H1 (cell line): Measurements from ENCODE around the gene SLC25A48. TPM values are rescaled to one million over a fixed set of nuclear protein-coding genes. Genes with fewer than 3 reads are reported as not detected.

ENCODE experiments used
- CTCF ChIA-PET: fragments of 300-600 bp; sonication (Branson Sonifier 250); formaldehyde crosslinking; loops from one replicate; lab custom pipeline; 2021; ENCODE audit not compliant: partially characterized antibody; lab: Charles Lee
- POLR2A ChIA-PET: fragments of 300-600 bp; sonication (Branson Sonifier 250); formaldehyde crosslinking; loops from one replicate; lab custom pipeline; 2021; ENCODE audit warnings: inconsistent platforms; ENCODE audit not compliant: partially characterized antibody; lab: Charles Lee
- DNase-seq, 2 experiments: peaks; one replicate each; pipeline versions ENCODE4 v3.0.0 to v3.0.0-alpha.2; 2010 to 2022; ENCODE audit warnings: low spot score in 2 of 2, low read depth in 1 of 2, mixed read lengths in 1 of 2
- FAIRE-seq: peaks from 2 replicates; lab custom pipeline; 2011; peaks lifted over from hg19 to GRCh38; lab: Jason Lieb, UNC
- H2AFZ ChIP-seq: 2 replicates; pipeline ENCODE4 v1.8.1; 2012; ENCODE audit warnings: low read length, inconsistent platforms
- H2AK5ac ChIP-seq: 2 replicates; pipeline ENCODE4 v1.6.1; 2013; ENCODE audit warnings: low read depth, low read length
- H2BK120ac ChIP-seq: replicated peaks from 2 replicates; pipeline ENCODE3; 2013; ENCODE audit warnings: low read depth, low read length, inconsistent platforms
- H2BK12ac ChIP-seq: 2 replicates; pipeline ENCODE4 v1.6.1; 2013; ENCODE audit warnings: low read depth, low read length
- H2BK15ac ChIP-seq: 2 replicates; pipeline ENCODE4 v1.6.1; 2013; ENCODE audit warnings: low read length
- H2BK20ac ChIP-seq: 2 replicates; pipeline ENCODE4 v1.6.1; 2013; ENCODE audit warnings: low read length
- H2BK5ac ChIP-seq: 2 replicates; pipeline ENCODE4 v1.6.1; 2013; ENCODE audit warnings: low read depth, low read length
- H3K14ac ChIP-seq: 2 replicates; pipeline ENCODE4 v1.6.1; 2013; ENCODE audit warnings: inconsistent platforms; ENCODE audit not compliant: insufficient read length
- H3K18ac ChIP-seq: 2 replicates; pipeline ENCODE4 v1.6.1; 2013; ENCODE audit warnings: low read length; ENCODE audit errors: extremely low read depth
- H3K23ac ChIP-seq: 2 replicates; pipeline ENCODE4 v1.6.1; 2013; ENCODE audit warnings: inconsistent platforms; ENCODE audit not compliant: insufficient read length
- H3K23me2 ChIP-seq: 2 replicates; pipeline ENCODE4 v1.6.1; 2013; ENCODE audit warnings: low read depth, low read length
- H3K27ac ChIP-seq: 2 replicates; pipeline ENCODE4 v1.6.1; 2011; ENCODE audit warnings: low read depth, low read length, inconsistent platforms
- H3K27me3 ChIP-seq, 4 experiments: replicated peaks in 1 of 4; 1 replicate in 1 of 4; 2 replicates in 3 of 4; pipeline versions ENCODE4 v1.6.1 to v1.8.1; 2011 to 2013; ENCODE audit warnings: low read length in 3 of 4, mild to moderate bottlenecking in 3 of 4, inconsistent platforms in 2 of 4, mixed read lengths in 2 of 4, moderate library complexity in 1 of 4; ENCODE audit not compliant: control insufficient read depth in 3 of 4, insufficient read depth in 3 of 4; ENCODE audit errors: extremely low read depth in 1 of 4
- H3K36me3 ChIP-seq, 4 experiments: 2 replicates each; pipeline versions ENCODE4 v1.6.1 to v1.8.1; 2011 to 2013; ENCODE audit warnings: mild to moderate bottlenecking in 4 of 4, low read length in 3 of 4, moderate library complexity in 2 of 4, control low read depth in 1 of 4, inconsistent platforms in 1 of 4; ENCODE audit not compliant: insufficient read depth in 4 of 4, control insufficient read depth in 2 of 4
- H3K4ac ChIP-seq: replicated peaks from 2 replicates; pipeline ENCODE3; 2013; ENCODE audit warnings: low read length, low read depth, mixed read lengths, inconsistent platforms; ENCODE audit not compliant: insufficient read length
- H3K4me1 ChIP-seq, 4 experiments: replicated peaks in 1 of 4; 1 replicate in 1 of 4; 2 replicates in 3 of 4; pipeline versions ENCODE4 v1.6.1 to v1.8.1; 2011 to 2013; ENCODE audit warnings: low read length in 3 of 4, inconsistent platforms in 2 of 4, mixed read lengths in 1 of 4; ENCODE audit not compliant: insufficient read depth in 4 of 4, control insufficient read depth in 3 of 4
- H3K4me2 ChIP-seq, 2 experiments: 2 replicates each; pipeline versions ENCODE4 v1.6.1 to v1.8.1; 2011 to 2013; ENCODE audit warnings: low read depth in 2 of 2, low read length in 2 of 2, control low read depth in 1 of 2, inconsistent platforms in 1 of 2, mild to moderate bottlenecking in 1 of 2; ENCODE audit not compliant: insufficient read depth in 1 of 2
- H3K4me3 ChIP-seq, 4 experiments: fragments of 200-600, 300-600 bp in 1 of 4; sonication (generic), shearing (Covaris generic), sonication (Bioruptor Twin) in 1 of 4; 2 replicates each; pipeline versions ENCODE4 v1.5.1 to v1.8.1; 2011 to 2016; ENCODE audit warnings: low read length in 4 of 4, low read depth in 3 of 4, control low read depth in 2 of 4, inconsistent platforms in 2 of 4, mild to moderate bottlenecking in 2 of 4, mixed read lengths in 1 of 4, moderate library complexity in 1 of 4; ENCODE audit not compliant: insufficient read depth in 2 of 4; ENCODE audit errors: extremely low read depth in 1 of 4
- H3K56ac ChIP-seq: replicated peaks from 2 replicates; pipeline ENCODE3; 2013; ENCODE audit warnings: low read depth, mild to moderate bottlenecking, mixed read lengths, low read length, inconsistent platforms; ENCODE audit not compliant: insufficient read length
- H3K79me1 ChIP-seq: 2 replicates; pipeline ENCODE4 v1.6.1; 2013; ENCODE audit warnings: low read depth, low read length, control low read depth
- H3K79me2 ChIP-seq, 2 experiments: 2 replicates each; pipeline versions ENCODE4 v1.6.1 to v1.8.1; 2012 to 2013; ENCODE audit warnings: low read length in 2 of 2, mild to moderate bottlenecking in 2 of 2, inconsistent platforms in 1 of 2; ENCODE audit not compliant: insufficient read depth in 2 of 2, control insufficient read depth in 1 of 2
- H3K9ac ChIP-seq, 4 experiments: replicated peaks in 1 of 4; 1 replicate in 1 of 4; 2 replicates in 3 of 4; pipeline versions ENCODE4 v1.6.1 to v1.8.1; 2011 to 2013; ENCODE audit warnings: low read depth in 3 of 4, low read length in 3 of 4, control low read depth in 2 of 4, mild to moderate bottlenecking in 2 of 4, moderate library complexity in 2 of 4, inconsistent platforms in 1 of 4; ENCODE audit errors: extremely low read depth in 1 of 4
- H3K9me3 ChIP-seq, 2 experiments: 2 replicates each; pipeline versions ENCODE4 v1.6.1 to v1.8.1; 2012 to 2013; ENCODE audit warnings: mild to moderate bottlenecking in 2 of 2, moderate library complexity in 2 of 2, control low read depth in 1 of 2, inconsistent platforms in 1 of 2, low read depth in 1 of 2, low read length in 1 of 2, mixed read lengths in 1 of 2; ENCODE audit not compliant: insufficient read depth in 2 of 2
- H4K20me1 ChIP-seq, 2 experiments: replicated peaks in 1 of 2; 2 replicates each; pipeline versions ENCODE3 to v1.8.1; 2011 to 2013; ENCODE audit warnings: inconsistent platforms in 2 of 2, low read length in 2 of 2, mild to moderate bottlenecking in 1 of 2; ENCODE audit not compliant: insufficient read depth in 2 of 2, control insufficient read depth in 1 of 2
- H4K5ac ChIP-seq: 2 replicates; pipeline ENCODE4 v1.6.1; 2013; ENCODE audit warnings: low read length, low read depth, mixed read lengths, inconsistent platforms; ENCODE audit not compliant: insufficient read length
- H4K8ac ChIP-seq: 2 replicates; pipeline ENCODE4 v1.8.0; 2013; ENCODE audit warnings: mild to moderate bottlenecking, moderate library complexity, low read length, inconsistent platforms; ENCODE audit not compliant: insufficient read depth; ENCODE audit errors: extremely low read depth
- H4K91ac ChIP-seq: replicated peaks from 2 replicates; pipeline ENCODE3; 2013; ENCODE audit warnings: low read length, mixed read lengths, inconsistent platforms; ENCODE audit not compliant: insufficient read length
- GTF2F1 ChIP-seq: IDR thresholded peaks from 2 replicates; pipeline ENCODE4 v1.6.1; 2012; ENCODE audit warnings: low read depth, low read length, improper control_type of control experiment, borderline replicate concordance
- TCF12 ChIP-seq: IDR thresholded peaks from 2 replicates; pipeline ENCODE4 v1.6.1; 2011; ENCODE audit warnings: low read depth, mild to moderate bottlenecking, low read length
- WGBS, 2 experiments: shearing (Covaris generic) in 1 of 2; methylation state at CpG; one replicate each; pipeline versions ENCODE4 v1.1.6 to v1.1.7; 2013 to 2015; ENCODE audit warnings: low lambda C conversion rate in 2 of 2, mixed read lengths in 2 of 2, inconsistent platforms in 1 of 2, low coverage in 1 of 2, missing lambda C conversion rate in 1 of 2; ENCODE audit not compliant: insufficient replicate concordance in 2 of 2, insufficient coverage in 1 of 2, insufficient read length in 1 of 2; ENCODE audit errors: extremely low coverage in 1 of 2, missing lambda C conversion rate in 1 of 2; 5-methylcytosine and 5-hydroxymethylcytosine counted together
- polyA plus RNA-seq, 7 experiments: library from polyadenylated mRNA; depleted of rRNA in 3 of 7; stranded (reverse) in 5 of 7; unstranded in 2 of 7; fragments of >200 nt in 5 of 7; fragments of 200-250 nt in 2 of 7; gene quantifications; 1 replicate in 5 of 7; 2 replicates in 1 of 7; 4 replicates in 1 of 7; pipeline versions ENCODE4 v1.2.1 to v1.2.3, GENCODE V29; 2011 to 2013; ENCODE audit warnings: missing spikeins in 2 of 7, mixed read lengths in 2 of 7
- total RNA-seq: library from RNA; stranded (reverse); fragmentation: NEBNext Ultra II Directional; extraction: Animal tissue kit (Norgen Biotek cat#: 25700); gene quantifications from 2 replicates; pipeline ENCODE4 v1.2.1, GENCODE V29; 2021

The SLC25A48 gene
- total and polyA plus RNA-seq, 2 of the 8 experiments (the other 6 are each of a cell fraction or from before 2014, with no cell fraction given) = 1.3 to 1.8 TPM

GRCh38 chr5:135895474-135896006, 61.1 kb downstream of the SLC25A48 start, which contains the start of gene IL9:
Gene IL9 (minus strand): TSS chr5:135895841. CDS start chr5:135895816, 25 bp downstream.
- H4K8ac ChIP-seq = no peak within 1 kb of the TSS
- H4K20me1 ChIP-seq = no peaks in the 10 kb centered on the region
- no peak within 1 kb of the TSS for H3K9ac ChIP-seq
- H2AFZ ChIP-seq = no peak within 1 kb of the TSS
- no peaks in the 10 kb centered on the region for H3K4me1 ChIP-seq
- FAIRE-seq (no peak), DNase-seq (no peak)
- H3K4me3 ChIP-seq = no peak within 1 kb of the TSS
- no peak within 1 kb of the TSS for H3K56ac ChIP-seq
- TF ChIP-seq TCF12 (no peak), GTF2F1 (no peak)
- H4K91ac ChIP-seq = no peak within 1 kb of the TSS
- no peak within 1 kb of the TSS for H2BK15ac ChIP-seq
- H3K9me3 ChIP-seq = no peaks in the 10 kb centered on the region
- H3K4ac ChIP-seq = no peak within 1 kb of the TSS
- H3K18ac ChIP-seq = no peak within 1 kb of the TSS
- ChIA-PET CTCF (interaction anchor here (1.1 to 1.5 kb wide), 6 partner anchors 9 to 342 kb away, joined by 3 to 5 read pairs (median 4); no protein-coding TSS in a partner anchor), POLR2A (no interaction called here)
- no peak within 1 kb of the TSS for H2BK12ac ChIP-seq
- H3K14ac ChIP-seq = no peak within 1 kb of the TSS
- H3K4me2 ChIP-seq = no peak within 1 kb of the TSS
- H3K36me3 ChIP-seq = no peaks in the 10 kb centered on the region
- no peak within 1 kb of the TSS for H3K27ac ChIP-seq
- no peak within 1 kb of the TSS for H2BK120ac ChIP-seq
- H3K79me2 ChIP-seq = no peaks in the 10 kb centered on the region
- WGBS, 2 experiments = 82% methylated on average over 7 of the region's 7 CpGs; no CpG with 5 or more reads in 1 of the 2 experiments
- H2BK5ac ChIP-seq = no peak within 1 kb of the TSS
- no peak within 1 kb of the TSS for H2BK20ac ChIP-seq
- H3K23ac ChIP-seq = no peak within 1 kb of the TSS
- no peaks in the 10 kb centered on the region for H3K79me1 ChIP-seq
- no peak within 1 kb of the TSS for H4K5ac ChIP-seq
- H3K23me2 ChIP-seq = no peaks in the 10 kb centered on the region; the same call in 1 of the 2 replicates
- no peak within 1 kb of the TSS for H2AK5ac ChIP-seq
- no peaks in the 10 kb centered on the region for H3K27me3 ChIP-seq
